SK-N-SH treated with all-trans-retinoic acid at 6 μM for 48 hours (cell line): ENCODE measurements around the gene SLC50A1.

Source experiments
- BACH2 ChIP-seq: fragments of 250-450 bp; sonication (Bioruptor Pico); IDR thresholded peaks from 2 replicates; pipeline ENCODE4 v1.9.0; 2021; ENCODE audit warnings: mild to moderate bottlenecking, borderline replicate concordance
- ISL1 ChIP-seq: fragments of 250-450 bp; sonication (Bioruptor Pico); IDR thresholded peaks from 2 replicates; pipeline ENCODE4 v2.1.2; 2022; ENCODE audit warnings: mild to moderate bottlenecking, moderate library complexity
- PPARA ChIP-seq: fragments of 250-450 bp; sonication (Bioruptor Pico); IDR thresholded peaks from 2 replicates; pipeline ENCODE4 v1.5.0; 2020; ENCODE audit warnings: mild to moderate bottlenecking, borderline replicate concordance
- ZNF8 ChIP-seq: fragments of 450-650 bp; formaldehyde crosslinking; IDR thresholded peaks from 2 replicates; pipeline ENCODE4 v1.5.0; 2020; ENCODE audit warnings: mild to moderate bottlenecking, moderate library complexity

DNA sequence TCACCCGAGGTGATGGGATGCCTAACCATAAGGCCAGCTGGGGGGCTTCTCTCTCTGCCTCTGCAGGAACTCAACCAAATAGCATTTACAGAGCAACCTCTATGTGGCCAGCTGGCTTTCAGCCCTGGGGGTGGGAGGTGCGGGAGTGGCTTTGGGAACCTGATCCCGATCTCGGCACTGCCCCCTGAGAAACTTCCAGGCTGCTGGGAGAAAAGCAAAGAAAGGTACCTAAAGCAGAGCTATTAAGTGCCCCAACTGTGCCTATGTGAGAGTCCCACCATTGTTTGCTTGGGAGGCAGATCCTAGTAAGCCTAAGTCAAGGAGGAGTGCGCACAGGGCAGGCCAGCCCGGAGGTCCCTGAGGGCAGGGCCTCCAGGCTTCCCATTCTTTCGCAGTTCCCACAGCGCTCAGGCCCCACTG lies 30.4 kb downstream of the SLC50A1 start:
- no peak for TF ChIP-seq ZNF8 (CRISPR knock-in tag)
- no peak for TF ChIP-seq ISL1 (CRISPR knock-in tag)
- TF ChIP-seq BACH2 = no peak
- TF ChIP-seq PPARA (CRISPR knock-in tag) = no peak
